Astrocyte (in vitro differentiated cells and primary cell): ENCODE measurements around the gene ARL8B.

ENCODE experiments used
- EZH2 ChIP-seq: IDR thresholded peaks from 2 replicates; pipeline ENCODE4 v1.6.1; 2012; ENCODE audit warnings: mild to moderate bottlenecking, low read length, inconsistent platforms; ENCODE audit not compliant: insufficient read depth
- TF ChIP-seq, protein P1 (sequence below): IDR thresholded peaks from 2 replicates; pipeline ENCODE4 v1.5.1; 2011; ENCODE audit warnings: low read depth, mild to moderate bottlenecking, inconsistent platforms, low read length, moderate library complexity; ENCODE audit not compliant: insufficient read depth

DNA sequence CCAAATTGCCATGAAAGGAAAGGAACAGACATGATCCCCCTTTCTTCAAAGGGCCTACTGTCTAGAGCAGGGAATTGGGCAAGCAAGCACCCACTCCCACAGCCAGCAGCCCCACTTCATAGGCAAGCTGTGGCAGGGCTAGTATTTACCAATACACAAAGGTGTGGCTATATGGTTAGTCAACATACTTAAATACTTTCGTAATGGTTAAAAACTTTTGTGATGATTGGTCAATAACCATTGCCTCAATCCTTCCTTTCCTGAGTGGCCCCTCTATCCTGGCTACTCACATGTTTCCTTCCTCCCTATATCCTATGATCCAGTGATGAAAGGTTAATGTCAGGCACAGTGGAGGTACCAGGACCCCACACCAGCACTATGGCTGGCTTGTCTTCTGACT lies 30.1 kb upstream of the ARL8B start:
- no peak for TF ChIP-seq EZH2
- TF ChIP-seq, protein P1, sequence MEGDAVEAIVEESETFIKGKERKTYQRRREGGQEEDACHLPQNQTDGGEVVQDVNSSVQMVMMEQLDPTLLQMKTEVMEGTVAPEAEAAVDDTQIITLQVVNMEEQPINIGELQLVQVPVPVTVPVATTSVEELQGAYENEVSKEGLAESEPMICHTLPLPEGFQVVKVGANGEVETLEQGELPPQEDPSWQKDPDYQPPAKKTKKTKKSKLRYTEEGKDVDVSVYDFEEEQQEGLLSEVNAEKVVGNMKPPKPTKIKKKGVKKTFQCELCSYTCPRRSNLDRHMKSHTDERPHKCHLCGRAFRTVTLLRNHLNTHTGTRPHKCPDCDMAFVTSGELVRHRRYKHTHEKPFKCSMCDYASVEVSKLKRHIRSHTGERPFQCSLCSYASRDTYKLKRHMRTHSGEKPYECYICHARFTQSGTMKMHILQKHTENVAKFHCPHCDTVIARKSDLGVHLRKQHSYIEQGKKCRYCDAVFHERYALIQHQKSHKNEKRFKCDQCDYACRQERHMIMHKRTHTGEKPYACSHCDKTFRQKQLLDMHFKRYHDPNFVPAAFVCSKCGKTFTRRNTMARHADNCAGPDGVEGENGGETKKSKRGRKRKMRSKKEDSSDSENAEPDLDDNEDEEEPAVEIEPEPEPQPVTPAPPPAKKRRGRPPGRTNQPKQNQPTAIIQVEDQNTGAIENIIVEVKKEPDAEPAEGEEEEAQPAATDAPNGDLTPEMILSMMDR: no peak
